ENCODE data around the gene UGGT1.

DNA sequence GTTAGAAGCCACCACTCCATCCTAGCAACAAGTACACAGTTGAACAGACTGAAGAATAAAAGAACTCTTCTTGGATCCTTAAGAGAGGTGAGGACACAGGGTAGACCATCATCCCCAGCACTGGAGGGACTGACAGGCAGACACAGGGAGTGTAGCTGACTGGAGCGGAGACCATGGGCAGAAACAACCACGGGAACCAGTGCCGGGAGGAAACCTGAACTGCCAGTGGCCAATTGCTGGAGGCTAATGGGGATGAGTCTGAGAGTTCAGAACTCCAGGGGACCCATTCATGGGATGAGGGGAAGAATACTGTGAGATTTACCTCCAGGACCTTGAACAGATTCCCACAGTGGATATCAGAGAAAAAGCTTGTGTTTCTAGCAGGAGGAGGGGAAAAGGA lies 150.9 kb downstream of the UGGT1 start:
- TF ChIP-seq, protein P1, sequence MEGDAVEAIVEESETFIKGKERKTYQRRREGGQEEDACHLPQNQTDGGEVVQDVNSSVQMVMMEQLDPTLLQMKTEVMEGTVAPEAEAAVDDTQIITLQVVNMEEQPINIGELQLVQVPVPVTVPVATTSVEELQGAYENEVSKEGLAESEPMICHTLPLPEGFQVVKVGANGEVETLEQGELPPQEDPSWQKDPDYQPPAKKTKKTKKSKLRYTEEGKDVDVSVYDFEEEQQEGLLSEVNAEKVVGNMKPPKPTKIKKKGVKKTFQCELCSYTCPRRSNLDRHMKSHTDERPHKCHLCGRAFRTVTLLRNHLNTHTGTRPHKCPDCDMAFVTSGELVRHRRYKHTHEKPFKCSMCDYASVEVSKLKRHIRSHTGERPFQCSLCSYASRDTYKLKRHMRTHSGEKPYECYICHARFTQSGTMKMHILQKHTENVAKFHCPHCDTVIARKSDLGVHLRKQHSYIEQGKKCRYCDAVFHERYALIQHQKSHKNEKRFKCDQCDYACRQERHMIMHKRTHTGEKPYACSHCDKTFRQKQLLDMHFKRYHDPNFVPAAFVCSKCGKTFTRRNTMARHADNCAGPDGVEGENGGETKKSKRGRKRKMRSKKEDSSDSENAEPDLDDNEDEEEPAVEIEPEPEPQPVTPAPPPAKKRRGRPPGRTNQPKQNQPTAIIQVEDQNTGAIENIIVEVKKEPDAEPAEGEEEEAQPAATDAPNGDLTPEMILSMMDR (conservative IDR thresholded peaks at IDR 0.05; ENCODE audit: low read length): no peak
- TF ChIP-seq EZH2phosphoT487 (IDR thresholded peaks at IDR 0.05; ENCODE audit: borderline replicate concordance, low read depth, low read length): no peak

Measured in OCI-LY7 (cell line).